Calu3 (cell line): ENCODE data around the gene CCDC197. TPM values are rescaled to one million over a fixed set of nuclear protein-coding genes. Genes with fewer than 3 reads are reported as not detected.

Source experiments
- BruUV-seq: library from RNA; stranded (reverse); fragments of 400-500 nt; replicated peaks from 2 replicates; lab custom pipeline; 2021; lab: Mats Ljungman, UMichigan
- CTCF ChIA-PET: fragments of 300-600 bp; sonication (Branson Sonifier 250); formaldehyde crosslinking; loops from one replicate; lab custom pipeline; 2022; ENCODE audit warnings: antibody characterized with exemption; lab: Charles Lee
- DNase-seq: peaks from one replicate; pipeline ENCODE4 v3.0.0; 2022
- H3K27ac Mint-ChIP-seq: one replicate; pipeline ENCODE4 v1.8.0; 2022; ENCODE audit warnings: mixed read lengths; ENCODE audit not compliant: unreplicated experiment
- H3K27me3 Mint-ChIP-seq: one replicate; pipeline ENCODE4 v1.8.0; 2022; ENCODE audit warnings: mixed read lengths; ENCODE audit not compliant: unreplicated experiment
- H3K36me3 Mint-ChIP-seq: one replicate; pipeline ENCODE4 v1.8.0; 2022; ENCODE audit warnings: mild to moderate bottlenecking, moderate library complexity, mixed read lengths; ENCODE audit not compliant: insufficient read depth, unreplicated experiment
- H3K4me1 Mint-ChIP-seq: one replicate; pipeline ENCODE4 v1.8.0; 2022; ENCODE audit warnings: mild to moderate bottlenecking, low read depth, mixed read lengths; ENCODE audit not compliant: unreplicated experiment
- H3K4me3 Mint-ChIP-seq: one replicate; pipeline ENCODE4 v1.8.0; 2022; ENCODE audit warnings: mild to moderate bottlenecking, low read depth, moderate library complexity, mixed read lengths; ENCODE audit not compliant: unreplicated experiment
- H3K9me3 Mint-ChIP-seq: one replicate; pipeline ENCODE4 v1.8.0; 2022; ENCODE audit warnings: low read depth, mixed read lengths; ENCODE audit not compliant: unreplicated experiment
- CTCF ChIP-seq: fragments of 200-600 bp; IDR thresholded peaks from one replicate; pipeline ENCODE4 v1.8.0; 2022; ENCODE audit warnings: antibody characterized with exemption; ENCODE audit not compliant: unreplicated experiment
- intact Hi-C: fragments of 100-400 bp; cut with micrococcal nuclease; formaldehyde crosslinking; loops from one replicate; pipeline ENCODE4 v1.10.0; 2022; ENCODE audit not compliant: unreplicated experiment
- total RNA-seq: library from RNA; stranded (reverse); gene quantifications from 2 replicates; pipeline ENCODE4 v1.2.3, GENCODE V29; 2022

The CCDC197 gene
- total RNA-seq, 1 experiment from 2014 or later = not detected

DNA sequence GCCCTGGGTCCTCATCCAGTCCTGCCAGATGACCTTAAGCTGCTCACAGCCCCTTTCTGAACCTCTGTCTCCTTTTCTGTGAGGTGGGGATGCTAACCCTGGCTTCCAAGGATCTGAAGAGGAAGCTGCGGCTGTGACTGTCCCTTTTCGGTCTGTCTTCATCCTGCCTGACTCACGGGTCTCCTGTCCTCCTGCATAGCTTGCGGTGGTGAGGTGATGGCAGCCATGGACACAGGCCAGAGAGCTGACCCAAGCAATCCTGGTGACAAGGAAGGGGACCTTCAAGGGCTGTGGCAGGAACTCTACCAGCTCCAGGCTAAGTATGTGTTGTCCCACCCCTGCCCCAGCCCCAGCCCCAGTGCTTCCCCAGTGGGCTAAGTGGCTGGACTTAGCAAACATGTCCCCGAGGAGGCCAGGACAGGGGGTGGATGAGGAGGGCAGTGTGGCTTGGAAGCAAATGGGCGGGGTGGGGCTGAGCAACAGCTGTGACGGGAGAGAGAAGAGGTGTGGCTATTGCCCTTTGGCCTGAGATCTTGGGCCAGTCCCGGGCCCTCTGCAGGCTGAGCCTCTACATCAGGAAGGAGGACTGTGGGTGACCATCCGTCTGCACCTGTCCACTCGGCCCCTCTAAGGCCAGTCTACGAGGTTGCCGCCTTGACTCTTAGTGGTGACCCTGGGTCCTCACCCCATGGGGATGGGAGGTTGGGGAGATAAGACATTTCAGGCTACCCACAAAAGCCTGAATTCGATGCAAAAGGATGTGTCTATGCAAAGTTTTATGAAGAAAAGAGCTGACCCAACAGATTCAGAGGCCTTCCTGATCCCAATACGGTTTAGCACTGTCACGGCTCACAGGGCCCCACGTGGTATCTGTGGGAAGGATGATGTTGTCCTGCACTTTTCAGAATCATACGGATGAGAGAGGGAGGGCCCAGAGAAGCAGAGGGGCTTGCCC, 1.1 kb downstream of the CCDC197 start:
- intact Hi-C loops = no loop called here
- no peak for DNase-seq
- Mint-ChIP-seq H3K4me3 (no peak overlapping the region), H3K9me3 (no peaks in the 10 kb centered on the region), H3K27me3 (no peaks in the 10 kb centered on the region), H3K36me3 (peaks cover 10% of the 10 kb centered on the region), H3K27ac (no peak overlapping the region), H3K4me1 (peaks cover 28% of the 10 kb centered on the region)
- CTCF ChIA-PET = interaction anchor here (0.6 to 4.0 kb wide), 4 partner anchors 30 to 853 kb away, joined by 5 to 29 read pairs (median 12); no protein-coding TSS in a partner anchor
- no peak for TF ChIP-seq CTCF
- BruUV-seq = no TSS peak

DNA sequence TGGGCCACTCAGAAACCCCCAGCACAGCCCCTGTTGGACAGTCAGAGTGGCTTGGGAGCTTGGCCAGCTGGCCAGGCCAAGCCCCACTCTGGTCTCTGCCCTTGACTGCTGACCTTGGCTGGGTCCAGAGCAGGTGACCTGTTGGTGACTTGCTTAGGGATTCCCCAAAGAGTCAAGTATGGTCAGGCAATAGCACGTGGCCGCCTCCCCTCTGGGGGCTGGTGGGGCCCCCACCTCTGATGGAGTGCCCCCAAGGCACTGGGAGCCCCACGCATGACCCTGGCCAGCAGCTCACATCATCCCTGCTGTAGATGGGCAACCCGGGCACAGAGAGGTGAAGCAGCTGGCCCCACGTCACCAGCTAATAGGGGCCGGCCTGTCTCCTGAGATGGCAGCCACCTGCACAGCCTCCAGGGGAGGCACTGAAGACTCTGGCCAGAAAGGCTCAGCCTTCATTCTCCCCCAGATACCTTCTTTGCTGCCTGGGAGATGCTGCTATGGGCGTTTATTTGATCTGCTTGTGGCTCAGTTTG, 1.8 kb downstream of the CCDC197 start:
- intact Hi-C loops = no loop called here

DNA sequence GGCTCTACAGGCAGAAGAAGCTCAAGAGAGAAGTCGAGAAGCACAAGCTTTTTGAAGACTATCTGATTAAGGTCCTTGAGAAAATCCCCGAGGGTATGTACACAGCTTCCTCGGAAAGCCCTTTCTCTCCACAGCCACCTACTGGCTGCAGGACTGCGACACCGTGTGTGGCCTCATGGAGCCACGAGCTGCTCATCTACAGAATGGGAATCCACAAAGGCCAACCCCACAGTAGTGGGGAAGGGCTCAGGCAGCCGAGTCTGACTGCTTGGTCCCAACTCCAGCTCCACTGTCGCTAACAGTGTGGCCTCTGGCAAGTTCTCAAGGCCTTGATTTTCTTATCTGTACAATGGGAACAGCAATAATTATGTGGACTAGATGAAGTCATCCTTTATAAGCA, 2.5 kb downstream of the CCDC197 start:
- H3K4me1 Mint-ChIP-seq = peaks cover 28% of the 10 kb centered on the region
- TF ChIP-seq CTCF = no peak
- no peaks in the 10 kb centered on the region for H3K9me3 Mint-ChIP-seq
- intact Hi-C loops = no loop called here
- peaks cover 10% of the 10 kb centered on the region for H3K36me3 Mint-ChIP-seq
- no TSS peak for BruUV-seq
- CTCF ChIA-PET = interaction anchor here (1.2 to 4.0 kb wide), 2 partner anchors 59 to 96 kb away, joined by 4 to 29 read pairs; no protein-coding TSS in a partner anchor
- H3K4me3 Mint-ChIP-seq = no peak overlapping the region
- H3K27me3 Mint-ChIP-seq = no peaks in the 10 kb centered on the region
- DNase-seq = no peak
- H3K27ac Mint-ChIP-seq = no peak overlapping the region

More for the DNA sequence above, 1.8 kb downstream of the CCDC197 start:
- no peaks in the 10 kb centered on the region for H3K9me3 Mint-ChIP-seq
- BruUV-seq = no TSS peak
- no peaks in the 10 kb centered on the region for H3K27me3 Mint-ChIP-seq
- peaks cover 10% of the 10 kb centered on the region for H3K36me3 Mint-ChIP-seq
- DNase-seq = no peak
- peaks cover 28% of the 10 kb centered on the region for H3K4me1 Mint-ChIP-seq
- TF ChIP-seq CTCF = no peak
- H3K27ac Mint-ChIP-seq = no peak overlapping the region
- H3K4me3 Mint-ChIP-seq = no peak overlapping the region
- CTCF ChIA-PET = interaction anchor here (1.2 to 4.0 kb wide), 2 partner anchors 58 to 95 kb away, joined by 4 to 29 read pairs; no protein-coding TSS in a partner anchor

- no peak overlapping the region for H3K4me3 Mint-ChIP-seq
- CTCF ChIA-PET = interaction anchor here (0.9 to 4.0 kb wide), 5 partner anchors 21 to 97 kb away, joined by 3 to 29 read pairs (median 3); no protein-coding TSS in a partner anchor
- TF ChIP-seq CTCF = no peak
- H3K36me3 Mint-ChIP-seq = peaks cover 10% of the 10 kb centered on the region
- intact Hi-C loops = no loop called here
- no peaks in the 10 kb centered on the region for H3K27me3 Mint-ChIP-seq
- peaks cover 33% of the 10 kb centered on the region for H3K4me1 Mint-ChIP-seq
- no TSS peak for BruUV-seq
- H3K27ac Mint-ChIP-seq = no peak overlapping the region
- DNase-seq = no peak
- H3K9me3 Mint-ChIP-seq = no peaks in the 10 kb centered on the region
Observed at GRCh38 chr14:94000267-94000666, 3.2 kb downstream of the CCDC197 start.
